ENCODE measurements around the gene PSMG2.

The PSMG2 gene, protein sequence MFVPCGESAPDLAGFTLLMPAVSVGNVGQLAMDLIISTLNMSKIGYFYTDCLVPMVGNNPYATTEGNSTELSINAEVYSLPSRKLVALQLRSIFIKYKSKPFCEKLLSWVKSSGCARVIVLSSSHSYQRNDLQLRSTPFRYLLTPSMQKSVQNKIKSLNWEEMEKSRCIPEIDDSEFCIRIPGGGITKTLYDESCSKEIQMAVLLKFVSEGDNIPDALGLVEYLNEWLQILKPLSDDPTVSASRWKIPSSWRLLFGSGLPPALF

DNA sequence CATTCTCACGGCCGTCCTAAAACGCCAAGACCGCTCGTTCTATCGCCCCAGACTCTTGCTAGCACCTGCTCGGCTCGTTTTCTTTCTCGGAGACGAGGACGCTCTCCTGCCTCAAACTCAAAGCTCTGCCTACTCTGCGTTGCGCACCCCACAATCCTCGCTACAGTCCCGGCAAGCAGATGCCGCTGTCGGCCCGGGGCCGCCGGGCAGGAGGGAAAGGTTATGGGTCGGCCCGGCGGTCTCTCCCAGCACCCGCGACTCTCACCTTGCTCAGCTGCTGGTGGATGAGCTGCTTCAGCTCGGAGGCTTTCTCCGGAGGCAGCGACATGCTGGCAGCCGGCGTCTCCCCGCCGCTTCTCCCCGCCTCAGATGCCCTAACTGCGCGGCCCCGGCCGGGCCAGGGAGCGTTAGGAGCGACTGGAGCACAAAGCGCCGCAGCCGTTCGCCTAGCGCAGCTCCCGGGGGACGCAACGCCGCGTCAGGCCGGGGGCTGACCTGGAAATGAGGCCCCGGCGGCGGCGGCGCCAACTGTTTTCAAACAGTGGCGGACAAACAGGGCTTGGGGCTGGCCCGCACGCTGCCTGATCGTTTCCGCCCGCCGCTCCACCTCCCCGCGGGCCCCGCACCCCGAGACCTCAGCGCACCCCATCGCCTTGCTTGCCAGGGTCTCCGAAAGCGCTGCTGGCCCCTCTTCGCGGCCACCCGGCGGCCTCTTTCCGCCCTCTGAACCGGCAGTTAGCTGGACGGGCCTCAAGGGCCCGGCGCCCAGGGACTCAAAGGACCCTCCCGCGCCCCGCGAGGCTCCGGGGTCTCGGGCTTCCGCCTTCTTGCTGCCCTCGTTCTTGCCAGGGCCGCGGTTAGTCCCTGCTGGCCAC lies at the start of gene PSMG2, which contains the start of gene CEP76:
Gene PSMG2, plus strand, starts transcription at position 822 of the 875 bp plus-strand sequence. CDS start 66 bp downstream, outside the sequence.
Gene CEP76, minus strand, starts transcription at position 503 of the 875 bp plus-strand sequence. Its CDS starts 175 bp downstream, at position 328.
- peak; percentile 89 for DNase-seq (ENCODE audit: low read depth)

DNA sequence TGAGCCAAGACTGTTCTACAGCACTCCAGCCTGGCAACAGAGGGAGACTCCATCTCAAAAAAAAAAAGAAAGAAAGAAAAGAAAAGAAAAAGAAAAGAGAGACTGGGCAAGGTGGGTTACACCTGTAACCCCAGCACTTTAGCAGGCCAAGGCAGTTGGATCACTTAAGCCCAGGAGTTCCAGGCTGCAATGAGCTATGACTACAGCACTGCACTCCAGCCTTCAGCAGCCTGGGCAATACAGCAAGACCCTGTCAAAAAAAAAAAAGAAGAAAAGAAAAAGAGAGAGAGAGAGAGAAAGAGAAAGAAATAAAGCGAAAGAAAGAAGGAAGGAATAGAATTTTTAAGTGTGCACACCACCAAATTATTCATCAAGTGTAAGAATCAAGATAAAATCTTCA lies 47.9 kb upstream of the PSMG2 start:
- no peak for DNase-seq (ENCODE audit: low read depth)

DNA sequence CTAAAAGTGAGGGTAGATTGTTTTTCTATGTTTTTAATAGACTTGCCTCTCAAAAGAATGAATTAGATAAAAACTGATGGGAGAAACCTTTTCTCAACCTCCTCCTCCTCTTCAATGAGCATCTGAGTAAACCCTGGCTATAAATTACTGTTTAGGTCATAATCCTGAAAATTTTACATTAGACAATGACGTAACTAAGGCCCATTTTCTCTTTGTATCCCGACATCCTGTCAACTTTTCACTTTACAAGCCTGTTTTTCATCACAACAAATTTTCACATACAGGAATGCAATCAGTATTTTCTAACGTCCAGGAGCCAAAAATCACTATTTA lies 46.3 kb upstream of the PSMG2 start:
- peak; percentile 43 for DNase-seq (ENCODE audit: low read depth)

DNA sequence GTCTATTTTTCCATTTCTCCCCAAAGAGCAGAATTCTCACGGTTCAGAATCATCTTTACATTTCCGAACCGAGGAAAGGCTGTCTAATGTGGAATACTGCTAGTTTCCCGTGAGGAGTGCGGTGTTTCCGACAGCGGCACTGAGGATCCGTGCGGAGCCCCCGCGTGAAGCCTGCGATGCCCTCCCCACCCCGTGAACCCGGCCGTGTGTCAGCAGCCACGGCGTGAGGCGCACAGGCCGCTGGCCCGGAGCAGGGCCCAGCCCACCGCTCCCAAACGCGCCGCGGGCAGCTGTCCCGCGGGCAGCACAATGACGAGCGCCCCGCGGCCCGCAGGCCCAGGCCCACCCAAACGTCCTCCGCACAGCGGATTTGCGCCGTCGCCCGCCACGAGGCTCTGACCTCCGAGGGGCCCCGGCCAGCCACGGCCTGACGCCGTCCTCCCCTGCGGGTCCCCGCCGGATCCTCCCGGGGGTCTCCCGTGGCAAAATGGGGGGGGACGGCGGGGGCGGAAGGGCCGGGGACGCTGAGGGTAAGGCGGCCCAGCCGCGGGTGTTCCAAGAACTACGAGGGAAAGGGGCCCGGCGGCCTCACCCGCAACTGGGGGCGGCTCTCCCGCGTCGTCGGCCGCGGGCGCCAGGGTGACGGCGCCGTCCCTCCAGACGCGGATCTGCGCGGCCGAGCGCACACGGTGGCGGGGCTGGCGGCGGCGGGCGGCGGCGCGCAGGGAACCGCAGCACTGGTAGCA lies 45.7 kb upstream of the PSMG2 start:
- peak; percentile 57 for DNase-seq (ENCODE audit: low read depth)

DNA sequence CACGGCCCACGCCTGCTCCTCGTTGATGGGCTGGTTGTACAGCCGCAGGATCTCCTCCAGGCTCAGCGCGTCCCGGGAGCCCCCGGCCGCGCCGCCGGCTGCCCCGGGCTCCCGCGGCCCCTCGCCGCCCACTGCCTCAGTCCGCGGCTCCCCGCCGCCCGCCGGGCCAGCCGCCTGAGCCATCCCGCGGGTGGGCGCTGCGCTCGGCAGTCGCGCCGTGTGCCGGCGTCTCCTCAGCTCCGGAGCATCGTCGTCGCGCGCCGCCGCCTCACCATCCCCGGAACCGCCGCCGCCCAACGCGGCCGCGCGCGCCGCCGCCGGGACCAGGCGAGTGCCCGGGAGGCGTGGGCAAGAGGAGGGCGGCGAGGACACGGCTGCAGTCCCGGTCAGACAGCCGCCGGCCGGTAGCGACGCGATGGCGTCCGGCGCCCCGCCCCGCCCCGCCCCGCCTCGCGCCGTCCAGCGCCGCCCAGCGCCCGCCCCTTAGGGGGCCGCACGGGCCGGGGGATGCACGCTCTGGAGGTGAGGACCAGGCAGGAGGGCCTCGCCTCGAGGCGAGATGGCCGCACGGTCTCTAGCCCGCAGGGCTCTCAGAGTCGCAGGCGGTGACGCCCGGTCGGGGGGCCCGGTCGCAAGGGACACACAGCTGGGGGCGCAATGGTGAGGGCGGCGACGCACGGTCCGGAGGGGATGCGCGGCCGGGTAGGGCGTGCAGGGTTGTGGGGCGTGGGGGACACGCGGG lies 45.0 kb upstream of the PSMG2 start, which contains the start of gene SPIRE1:
Gene SPIRE1, minus strand, starts transcription at position 424 of the 742 bp plus-strand sequence. Its CDS starts 241 bp downstream, at position 183.
- peak; percentile 83 for DNase-seq (ENCODE audit: low read depth)

DNA sequence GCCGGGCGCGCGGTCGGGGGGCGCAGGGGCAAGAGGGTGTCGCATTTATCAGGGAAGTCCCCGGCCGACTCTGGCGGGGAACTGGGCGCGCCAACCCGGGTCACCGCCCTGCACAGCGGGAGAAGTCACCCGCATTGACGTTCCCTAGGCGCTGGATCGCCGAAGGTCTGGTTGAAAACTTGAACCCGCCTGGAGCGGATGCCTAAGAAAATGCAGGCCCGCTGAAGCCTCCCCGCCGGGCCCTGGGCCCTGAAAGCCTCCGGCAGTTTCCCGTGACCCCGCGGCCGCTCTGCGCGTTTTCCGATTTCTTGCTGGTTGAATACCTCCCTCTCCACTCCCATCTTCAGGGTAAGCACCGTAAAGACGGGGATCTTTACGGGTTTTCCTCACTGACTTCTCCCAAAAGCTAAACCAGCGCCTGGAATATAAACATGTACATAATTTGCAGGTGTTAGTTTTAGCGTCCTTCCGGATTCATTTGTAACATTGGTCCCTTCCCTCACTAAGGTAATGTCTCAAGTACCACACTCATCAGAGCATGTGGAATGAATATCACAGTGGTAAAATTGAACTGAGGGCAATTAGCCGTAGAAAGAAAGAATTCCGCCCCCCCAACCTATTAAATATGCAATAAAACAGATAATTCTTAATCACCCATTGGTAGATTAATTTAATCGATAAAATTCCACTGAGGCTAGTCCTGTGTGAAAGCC lies 44.3 kb upstream of the PSMG2 start:
- peak; percentile 58 for DNase-seq (ENCODE audit: low read depth)

DNA sequence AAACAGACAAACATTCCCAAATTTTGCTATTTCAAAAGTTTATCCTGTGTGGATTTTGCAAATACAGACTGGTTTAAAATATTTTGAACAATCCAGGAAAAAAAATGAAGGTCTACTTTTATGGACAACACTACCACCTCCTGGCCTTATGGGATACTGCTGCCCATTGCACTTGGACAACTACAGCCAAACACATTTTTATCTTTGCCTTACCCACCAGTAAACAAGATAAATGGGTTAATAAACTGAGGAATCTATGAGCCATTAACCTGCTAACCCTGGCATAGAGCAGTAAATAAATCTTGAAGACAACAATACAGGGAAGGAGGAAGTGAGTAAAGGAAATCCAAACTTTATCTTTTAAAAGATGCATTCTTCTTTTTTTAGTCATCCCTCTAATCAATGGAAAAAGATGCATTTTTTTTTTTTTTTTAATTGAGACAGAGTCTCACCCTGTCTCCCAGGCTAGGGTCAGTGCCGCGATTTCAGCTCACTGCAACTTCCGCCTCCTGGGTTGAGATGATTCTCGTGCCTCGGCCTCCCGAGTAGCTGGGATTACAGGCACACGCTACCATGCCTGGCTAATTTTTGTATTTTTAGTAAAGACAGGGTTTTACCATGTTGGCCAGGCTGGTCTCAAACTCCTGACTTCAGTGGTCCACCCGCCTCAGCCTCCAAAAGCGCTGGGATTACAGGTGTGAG lies 42.8 kb upstream of the PSMG2 start:
- peak; percentile 71 for DNase-seq (ENCODE audit: low read depth)

DNA sequence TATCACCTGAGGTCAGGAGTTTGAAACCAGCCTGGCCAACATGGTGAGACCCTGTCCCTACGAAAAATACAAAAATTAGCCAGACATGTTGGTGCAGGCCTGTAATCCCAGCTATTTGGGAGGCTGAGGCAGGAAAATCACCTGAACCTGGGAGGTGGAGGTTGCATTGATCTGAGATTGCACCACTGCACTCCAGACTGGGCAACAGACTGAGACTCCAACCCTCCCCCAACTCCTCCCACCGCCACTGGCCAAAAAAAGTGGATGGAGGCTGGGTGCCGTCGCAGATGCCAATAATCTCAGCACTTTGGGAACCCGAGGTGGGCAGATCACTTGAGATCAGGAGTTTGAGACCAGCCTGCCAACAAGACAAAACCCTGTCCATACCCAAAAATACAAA lies 34.8 kb upstream of the PSMG2 start:
- DNase-seq (ENCODE audit: low read depth) = no peak

DNA sequence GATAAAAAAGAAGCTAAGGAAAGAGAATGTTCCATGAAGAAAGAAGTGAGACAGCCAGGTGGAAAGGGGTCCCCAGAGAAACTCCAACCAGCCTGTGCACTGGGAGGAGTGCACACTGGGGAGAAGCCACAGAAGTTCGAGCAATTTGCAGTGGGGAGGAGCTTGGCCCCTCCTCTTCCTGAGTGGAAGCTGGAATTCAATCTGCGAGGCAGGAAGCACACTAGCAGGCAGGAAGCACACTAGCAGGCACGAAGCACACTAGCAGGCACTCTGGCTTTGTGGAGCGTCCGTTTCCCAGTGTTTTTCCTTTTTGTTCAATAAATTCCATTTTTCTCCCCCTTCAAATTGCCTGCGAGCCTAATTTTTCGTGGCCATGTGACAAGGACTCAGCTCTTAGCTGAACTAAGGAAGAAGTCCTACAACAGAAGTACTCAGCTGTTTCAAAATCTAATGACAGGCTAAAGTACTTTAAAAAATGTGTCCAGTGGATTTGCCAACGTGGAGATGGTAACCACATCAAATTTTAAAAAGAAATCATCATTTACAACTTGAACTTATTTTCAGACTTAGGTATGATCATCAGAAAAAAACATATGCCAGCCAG lies 23.6 kb upstream of the PSMG2 start:
- DNase-seq (ENCODE audit: low read depth) = peak; percentile 80

DNA sequence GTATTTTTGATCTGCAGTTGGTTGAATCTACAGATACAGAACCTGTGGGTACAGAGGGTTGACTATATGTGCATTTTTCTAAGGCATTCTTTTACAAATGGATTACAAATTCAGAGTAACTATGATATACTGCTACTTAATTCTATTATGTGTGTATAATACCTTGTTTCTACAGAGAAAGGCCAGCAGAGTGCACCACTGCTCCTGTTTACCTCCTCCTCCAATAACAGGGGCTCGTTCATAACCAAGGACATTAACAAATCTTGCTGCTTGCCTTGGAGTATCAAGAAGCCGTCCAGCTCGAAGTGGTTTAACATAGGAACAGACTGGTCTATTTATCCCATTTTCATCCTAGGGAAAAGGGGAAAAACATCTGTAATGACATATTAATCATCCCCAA lies 16.7 kb upstream of the PSMG2 start:
- DNase-seq (ENCODE audit: low read depth) = peak; percentile 36

DNA sequence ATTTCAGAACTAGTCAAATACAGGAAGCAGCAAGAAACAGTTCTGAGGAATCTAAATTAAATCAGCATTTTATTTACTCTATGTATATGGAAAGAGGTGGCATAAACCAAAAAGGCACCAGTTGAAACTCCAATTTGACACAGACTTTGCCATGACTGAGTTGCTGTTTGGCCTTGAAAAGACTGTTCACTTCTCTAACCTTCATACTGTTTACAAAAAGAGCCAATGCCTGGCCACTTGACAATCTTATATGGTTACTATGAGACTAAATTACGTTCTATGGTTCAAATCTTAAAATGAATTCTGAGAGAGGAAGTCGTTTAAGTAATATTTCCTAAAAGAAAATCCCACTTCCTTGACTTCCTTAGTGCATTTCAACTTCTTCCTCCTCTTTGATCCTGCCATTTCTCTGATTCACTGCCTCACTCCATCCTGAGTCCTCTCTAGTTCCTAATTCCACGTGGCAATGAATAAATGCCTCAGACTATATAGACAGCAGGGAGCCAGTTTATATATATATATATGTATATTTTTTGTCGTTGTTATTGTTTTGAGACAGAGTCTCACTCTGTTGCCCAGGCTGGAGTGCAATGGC lies 13.5 kb upstream of the PSMG2 start:
- DNase-seq (ENCODE audit: low read depth) = no peak

DNA sequence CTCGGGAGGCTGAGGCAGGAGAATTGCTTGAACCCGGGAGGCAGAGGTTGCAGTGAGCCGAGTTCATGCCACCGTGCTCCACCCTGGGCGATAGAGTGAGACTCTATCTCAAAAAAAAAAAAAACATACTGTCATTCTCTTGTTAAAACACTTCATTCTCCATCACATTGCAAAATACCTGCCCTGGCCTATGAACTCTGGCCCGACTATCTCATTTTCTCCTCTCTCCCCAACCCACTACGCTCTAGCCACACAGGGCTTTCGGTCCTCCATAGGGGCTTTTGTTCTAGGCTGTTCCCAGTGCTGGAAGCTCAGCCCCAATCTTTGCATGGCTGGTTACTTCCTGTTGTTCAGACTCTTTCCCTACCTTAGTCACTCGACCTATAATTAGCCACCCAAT lies 10.6 kb upstream of the PSMG2 start:
- DNase-seq (ENCODE audit: low read depth) = no peak

DNA sequence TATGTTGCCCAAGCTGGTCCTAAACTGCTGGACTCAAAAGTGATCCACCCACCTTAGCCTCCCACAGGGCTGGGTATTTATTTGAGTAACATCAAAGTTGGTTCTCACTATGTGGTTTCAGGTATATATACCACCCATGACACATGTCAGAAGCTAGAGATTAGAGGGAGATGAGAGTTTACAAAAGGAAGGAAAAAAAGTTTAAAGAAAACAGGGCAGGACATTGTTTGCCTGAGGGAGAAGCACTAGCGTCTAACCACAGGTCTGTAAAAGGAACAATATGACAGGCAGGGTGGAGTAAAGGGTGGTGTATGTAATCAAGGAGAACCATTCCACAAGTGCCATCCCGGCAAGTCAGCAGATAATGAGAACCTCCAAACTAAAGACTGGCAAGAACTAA lies 8.8 kb upstream of the PSMG2 start:
- peak; percentile 32 for DNase-seq (ENCODE audit: low read depth)

DNA sequence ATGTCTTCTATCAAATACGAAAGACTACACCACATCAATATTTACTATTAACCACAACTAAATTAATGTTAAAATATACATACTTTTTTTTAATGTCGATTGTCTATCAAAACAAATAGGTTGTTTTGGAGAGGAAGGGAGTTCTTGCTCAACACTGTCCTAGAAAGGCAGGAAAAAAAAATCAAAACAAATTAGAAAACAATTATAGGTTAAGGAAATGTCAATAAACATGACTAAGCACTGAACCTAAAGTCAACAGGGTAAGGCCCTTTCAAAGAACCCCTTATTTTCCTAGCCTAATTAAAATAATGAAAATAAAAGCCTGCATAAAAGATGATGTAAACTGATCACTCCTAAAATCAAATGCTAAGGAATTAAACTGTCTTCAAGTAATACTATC lies 3.1 kb upstream of the PSMG2 start:
- no peak for DNase-seq (ENCODE audit: low read depth)

DNA sequence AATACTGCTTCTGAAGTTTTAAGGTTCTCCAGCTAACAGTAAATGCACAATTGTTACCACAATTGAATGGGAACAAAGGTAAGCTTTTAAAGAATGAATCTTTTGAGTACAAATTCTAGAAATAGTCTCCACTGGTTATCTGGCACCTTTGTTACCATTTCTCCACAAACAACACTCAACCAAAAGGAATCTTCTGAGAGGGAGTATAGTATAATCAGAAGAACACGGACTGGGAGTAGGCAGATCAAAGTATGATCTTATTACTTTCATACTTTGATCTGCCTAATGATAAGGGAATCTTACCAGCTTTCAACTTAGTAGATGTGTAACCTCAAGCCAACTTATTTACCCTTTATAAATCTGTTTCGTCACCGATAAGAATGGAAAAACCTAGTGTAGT lies 1.7 kb upstream of the PSMG2 start:
- DNase-seq (ENCODE audit: low read depth) = no peak

DNA sequence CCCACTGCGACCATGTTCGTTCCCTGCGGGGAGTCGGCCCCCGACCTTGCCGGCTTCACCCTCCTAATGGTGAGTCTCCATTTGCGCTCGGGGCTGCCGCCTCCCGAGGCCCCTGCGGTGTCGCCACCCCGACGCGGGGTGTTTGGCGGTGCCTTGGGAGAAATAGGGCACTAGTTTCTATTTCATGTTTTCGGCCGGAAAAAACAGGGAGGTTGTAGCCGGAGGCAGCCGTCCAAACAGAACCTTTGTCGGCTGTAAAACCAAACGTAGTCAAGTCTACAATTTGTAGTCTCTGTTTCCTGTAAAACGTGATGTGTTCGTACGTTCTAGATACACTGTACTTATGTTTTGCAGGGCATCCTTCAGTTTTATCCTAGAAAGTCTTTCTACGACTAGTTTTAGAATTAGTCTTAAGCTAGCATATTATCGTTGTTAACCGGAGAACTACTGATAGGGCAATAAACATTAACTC lies 290 bp downstream of the PSMG2 start:
- DNase-seq (ENCODE audit: low read depth) = no peak

DNA sequence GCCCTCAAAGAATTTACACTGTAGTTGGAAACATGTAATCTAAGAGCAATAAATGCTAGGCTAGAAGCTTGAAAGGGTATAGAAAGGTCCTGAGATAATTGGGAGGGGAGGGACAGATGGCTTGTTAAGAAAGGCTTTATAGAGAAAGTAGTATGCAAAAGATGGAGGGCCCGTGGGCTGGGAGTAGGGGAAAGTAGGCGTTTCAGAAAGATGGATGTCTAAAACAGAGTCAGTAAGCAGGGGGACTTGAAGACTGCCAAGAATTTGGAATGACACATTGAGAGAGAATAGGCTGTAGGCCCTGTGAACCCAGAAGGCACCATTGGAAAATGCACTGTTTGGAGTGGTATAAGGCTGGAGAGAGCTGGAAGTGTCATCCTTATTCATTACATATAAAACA lies 822 bp downstream of the PSMG2 start:
- peak; percentile 58 for DNase-seq (ENCODE audit: low read depth)

DNA sequence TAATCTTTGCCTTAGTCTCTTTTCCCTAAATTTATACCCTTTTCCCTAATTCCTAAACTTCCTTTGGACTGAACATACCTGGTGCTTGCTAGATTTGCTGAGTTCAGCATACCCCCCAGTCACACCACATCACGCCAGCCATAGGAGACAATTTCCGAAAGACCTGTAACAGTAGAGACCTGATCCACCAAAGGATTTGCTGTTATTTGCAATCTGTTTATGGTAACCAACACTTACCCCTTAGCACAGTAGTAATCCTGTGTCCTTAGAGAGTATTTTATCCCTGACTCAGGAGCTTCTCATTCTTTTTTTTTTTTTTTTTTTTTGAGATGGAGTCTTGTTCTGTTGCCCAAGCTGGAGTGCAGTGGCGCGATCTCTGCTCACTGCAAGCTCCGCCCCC lies 8.6 kb downstream of the PSMG2 start:
- no peak for DNase-seq (ENCODE audit: low read depth)

DNA sequence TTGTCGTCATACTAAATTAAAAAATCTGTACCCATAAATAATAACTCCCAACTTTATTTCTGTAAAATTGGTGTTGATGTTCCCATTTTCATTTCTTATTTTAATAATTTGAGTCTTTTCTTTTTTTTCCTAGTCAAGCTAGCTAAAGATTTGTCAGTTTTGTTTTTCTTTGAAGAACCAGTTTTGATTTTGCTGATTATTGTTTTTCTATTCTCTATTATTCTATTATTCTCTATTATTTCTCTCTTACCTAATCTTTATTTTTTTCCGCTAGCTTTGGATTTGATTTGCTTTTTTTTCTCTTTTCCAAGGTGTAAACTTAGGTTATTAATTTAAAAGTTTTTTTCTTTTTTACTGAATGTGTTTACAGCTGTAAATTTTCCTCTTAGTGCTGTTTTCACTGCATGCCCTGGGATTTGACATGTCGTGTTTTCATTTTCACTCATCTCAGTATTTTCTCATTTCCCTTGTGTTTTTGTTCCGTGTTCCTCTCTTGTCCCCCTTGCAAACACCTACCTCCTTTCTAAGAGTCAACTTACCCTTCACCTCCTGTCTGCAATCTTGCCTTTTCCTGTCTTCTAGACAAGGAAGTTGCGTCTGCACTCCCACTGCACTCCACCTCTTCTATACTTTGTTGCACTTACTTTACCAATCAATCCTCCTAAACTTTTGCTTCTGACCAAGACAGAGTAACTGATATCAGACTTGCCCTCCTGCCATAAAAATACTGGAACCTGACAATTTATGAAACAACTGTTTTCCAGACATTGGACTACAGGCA lies 18.8 kb downstream of the PSMG2 start:
- no peak for DNase-seq (ENCODE audit: low read depth)
